DND-41 (cell line): ENCODE data around the gene PUS3.

Experiments
- CTCF ChIP-seq: IDR thresholded peaks from 2 replicates; pipeline ENCODE4 v1.5.1; 2012; ENCODE audit warnings: borderline replicate concordance, low read length, moderate library complexity, mild to moderate bottlenecking; ENCODE audit not compliant: poor library complexity, severe bottlenecking; ENCODE audit errors: extremely low read depth
- EZH2 ChIP-seq: IDR thresholded peaks from 3 replicates; pipeline ENCODE4 v1.6.1; 2012; ENCODE audit warnings: borderline replicate concordance, low read depth, mild to moderate bottlenecking, moderate library complexity, low read length, inconsistent platforms; ENCODE audit not compliant: severe bottlenecking

GRCh38 chr11:125930076-125930450 lies 27.1 kb upstream of the PUS3 start:
- no peak for TF ChIP-seq CTCF
- TF ChIP-seq EZH2: no peak
